Measurements from ENCODE around the gene NBEAL1. TPM values are rescaled to one million over a fixed set of nuclear protein-coding genes. Genes with fewer than 3 reads are reported as not detected.

Gene NBEAL1
- total RNA-seq, 1 donor from 2014 or later = 67.2 TPM

DNA sequence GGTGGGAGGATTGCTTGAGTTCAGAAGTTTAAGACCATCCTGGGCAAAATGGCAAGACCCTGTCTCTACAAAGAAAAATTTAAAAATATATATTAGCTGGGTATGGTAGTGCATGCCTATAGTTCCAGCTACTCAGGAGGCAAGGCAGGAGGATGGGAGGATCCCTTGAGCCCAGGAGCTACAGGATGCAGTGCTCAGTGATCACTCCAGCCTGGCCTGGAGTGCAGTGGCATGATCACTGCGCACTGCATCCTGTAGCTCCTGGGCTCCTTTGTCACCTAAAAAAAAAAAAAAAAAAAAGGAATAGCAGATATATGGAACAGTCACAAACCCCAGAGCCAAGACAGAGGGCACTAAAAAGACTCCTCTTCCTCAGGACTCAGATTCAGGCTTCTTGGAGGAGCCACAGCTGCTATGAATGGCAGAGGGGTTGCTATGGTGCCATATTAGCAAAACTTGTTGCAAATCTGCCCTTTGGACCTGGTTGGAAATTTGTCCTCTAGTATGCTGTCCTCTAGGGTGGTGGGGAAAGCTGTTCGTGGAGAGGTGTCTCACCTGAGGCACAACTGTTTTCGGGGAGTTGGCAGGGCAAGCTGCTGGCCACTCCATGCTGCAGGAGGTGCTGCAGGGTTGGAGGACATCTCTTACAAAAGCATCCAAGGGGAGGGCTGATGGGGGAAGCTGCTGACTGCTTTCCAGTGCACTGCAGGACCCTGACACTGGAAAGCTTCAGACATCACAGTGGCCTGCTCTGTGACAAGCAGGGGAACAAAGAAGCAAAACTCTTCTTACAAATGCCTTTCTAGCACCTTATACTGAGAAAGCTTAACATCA is 246.9 kb downstream of the NBEAL1 start:
- H3K27ac ChIP-seq = no peak overlapping the region
- H3K4me1 ChIP-seq = no peaks in the 10 kb centered on the region
- no peaks in the 10 kb centered on the region for H3K9me3 ChIP-seq
- no peak overlapping the region for H3K4me3 ChIP-seq
- ATAC-seq (no peak), DNase-seq (no peak)
- TF ChIP-seq, protein P1, sequence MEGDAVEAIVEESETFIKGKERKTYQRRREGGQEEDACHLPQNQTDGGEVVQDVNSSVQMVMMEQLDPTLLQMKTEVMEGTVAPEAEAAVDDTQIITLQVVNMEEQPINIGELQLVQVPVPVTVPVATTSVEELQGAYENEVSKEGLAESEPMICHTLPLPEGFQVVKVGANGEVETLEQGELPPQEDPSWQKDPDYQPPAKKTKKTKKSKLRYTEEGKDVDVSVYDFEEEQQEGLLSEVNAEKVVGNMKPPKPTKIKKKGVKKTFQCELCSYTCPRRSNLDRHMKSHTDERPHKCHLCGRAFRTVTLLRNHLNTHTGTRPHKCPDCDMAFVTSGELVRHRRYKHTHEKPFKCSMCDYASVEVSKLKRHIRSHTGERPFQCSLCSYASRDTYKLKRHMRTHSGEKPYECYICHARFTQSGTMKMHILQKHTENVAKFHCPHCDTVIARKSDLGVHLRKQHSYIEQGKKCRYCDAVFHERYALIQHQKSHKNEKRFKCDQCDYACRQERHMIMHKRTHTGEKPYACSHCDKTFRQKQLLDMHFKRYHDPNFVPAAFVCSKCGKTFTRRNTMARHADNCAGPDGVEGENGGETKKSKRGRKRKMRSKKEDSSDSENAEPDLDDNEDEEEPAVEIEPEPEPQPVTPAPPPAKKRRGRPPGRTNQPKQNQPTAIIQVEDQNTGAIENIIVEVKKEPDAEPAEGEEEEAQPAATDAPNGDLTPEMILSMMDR (IDR thresholded peaks at IDR 0.05) = no peak
- peaks cover 74% of the 10 kb centered on the region for H3K36me3 ChIP-seq
- intact Hi-C loops (cut with DNase I) = no loop called here
- no peaks in the 10 kb centered on the region for H3K27me3 ChIP-seq (ENCODE audit: low read depth)

Other genes with a start within 250 kb of the NBEAL1 start
- 5.6 TPM for gene ICA1L, start 143.1 kb upstream of the NBEAL1 start, total RNA-seq
- gene WDR12, start 103.2 kb upstream of the NBEAL1 start, total RNA-seq = 21.2 TPM
- gene CARF, start 102.6 kb upstream of the NBEAL1 start, total RNA-seq = 11.4 TPM
- gene CYP20A1, start 224.1 kb downstream of the NBEAL1 start, total RNA-seq = 35.9 TPM